Keratinocyte (primary cell): ENCODE results near the gene ACACB. TPM values are rescaled to one million over a fixed set of nuclear protein-coding genes. Genes with fewer than 3 reads are reported as not detected.

Experiments used
- DNase-seq: peaks from one replicate; pipeline ENCODE4 v3.0.0-alpha.2; 2011; ENCODE audit warnings: low read depth, missing footprints, low spot score
- FAIRE-seq: peaks from 2 replicates; lab custom pipeline; 2011; peaks lifted over from hg19 to GRCh38; lab: Jason Lieb, UNC
- H2AFZ ChIP-seq: 2 replicates; pipeline ENCODE4 v1.6.0; 2012; ENCODE audit warnings: low read length, control low read depth, inconsistent platforms; ENCODE audit not compliant: control insufficient read depth
- H3K27ac ChIP-seq: 2 replicates; pipeline ENCODE4 v1.5.1; 2011; ENCODE audit warnings: low read length; ENCODE audit not compliant: control insufficient read depth, insufficient read depth
- H3K27me3 ChIP-seq: 3 replicates; pipeline ENCODE4 v1.6.0; 2011; ENCODE audit warnings: low read length; ENCODE audit not compliant: control insufficient read depth, insufficient read depth; ENCODE audit errors: extremely low read depth
- H3K36me3 ChIP-seq, 2 experiments: 2 replicates in 1 of 2; 3 replicates in 1 of 2; pipeline ENCODE4 v1.5.1; 2011; ENCODE audit warnings: low read length in 2 of 2, mild to moderate bottlenecking in 1 of 2; ENCODE audit not compliant: control insufficient read depth in 2 of 2, insufficient read depth in 2 of 2; ENCODE audit errors: extremely low read depth in 1 of 2
- H3K4me1 ChIP-seq: 3 replicates; pipeline ENCODE4 v1.5.1; 2011; ENCODE audit warnings: low read length; ENCODE audit not compliant: control insufficient read depth, insufficient read depth; ENCODE audit errors: extremely low read depth
- H3K4me2 ChIP-seq: 3 replicates; pipeline ENCODE4 v1.6.0; 2011; ENCODE audit warnings: low read depth, low read length; ENCODE audit not compliant: control insufficient read depth, insufficient read depth; ENCODE audit errors: extremely low read depth
- H3K4me3 ChIP-seq, 3 experiments: fragments of 200-600 bp in 1 of 3; sonication (generic) in 1 of 3; 2 replicates in 2 of 3; 3 replicates in 1 of 3; pipeline ENCODE4 v1.5.1; 2011 to 2016; ENCODE audit warnings: low read length in 3 of 3, mild to moderate bottlenecking in 3 of 3, control low read depth in 2 of 3, inconsistent platforms in 1 of 3, low read depth in 1 of 3, mixed read lengths in 1 of 3, mixed run types in 1 of 3, moderate library complexity in 1 of 3; ENCODE audit not compliant: control insufficient read depth in 2 of 3, insufficient read depth in 2 of 3; ENCODE audit errors: extremely low read depth in 1 of 3
- H3K79me2 ChIP-seq: 2 replicates; pipeline ENCODE4 v1.6.0; 2012; ENCODE audit warnings: low read length; ENCODE audit not compliant: control insufficient read depth, insufficient read depth
- H3K9ac ChIP-seq: 3 replicates; pipeline ENCODE4 v1.6.0; 2011; ENCODE audit warnings: low read length; ENCODE audit not compliant: control insufficient read depth, insufficient read depth; ENCODE audit errors: extremely low read depth
- H3K9me1 ChIP-seq: 3 replicates; pipeline ENCODE4 v1.6.0; 2011; ENCODE audit warnings: low read length; ENCODE audit not compliant: control insufficient read depth, insufficient read depth; ENCODE audit errors: extremely low read depth
- H3K9me3 ChIP-seq: 2 replicates; pipeline ENCODE4 v1.5.1; 2012; ENCODE audit warnings: low read depth, low read length; ENCODE audit not compliant: control insufficient read depth
- H4K20me1 ChIP-seq: 3 replicates; pipeline ENCODE4 v1.6.0; 2011; ENCODE audit warnings: low read length; ENCODE audit not compliant: control insufficient read depth, insufficient read depth; ENCODE audit errors: extremely low read depth
- CTCF ChIP-seq, 3 experiments: IDR thresholded peaks in 1 of 3; conservative IDR thresholded peaks in 1 of 3; optimal IDR thresholded peaks in 1 of 3; 2 replicates in 2 of 3; 3 replicates in 1 of 3; pipeline versions ENCODE3 to v1.5.1; 2011; ENCODE audit warnings: low read length in 3 of 3, mild to moderate bottlenecking in 3 of 3, moderate library complexity in 2 of 3, control low read depth in 1 of 3, inconsistent platforms in 1 of 3; ENCODE audit not compliant: insufficient read depth in 2 of 3; ENCODE audit errors: extremely low read depth in 1 of 3
- EZH2 ChIP-seq: IDR thresholded peaks from one replicate; pipeline ENCODE4 v1.6.1; 2012; ENCODE audit warnings: inconsistent platforms, mild to moderate bottlenecking, low read length, moderate library complexity
- dilution Hi-C: fragments of 300-500 bp; cut with MboI; formaldehyde crosslinking; loops from one replicate; pipeline ENCODE4 v1.7.0; 2020; ENCODE audit warnings: low sequenced_read_pairs; ENCODE audit not compliant: extremely low pct_ligation_motif_present
- polyA plus RNA-seq, 5 experiments: library from polyadenylated mRNA; depleted of rRNA in 3 of 5; stranded (reverse) in 3 of 5; stranded (forward) in 1 of 5; unstranded in 1 of 5; fragments of >200 nt; gene quantifications; 1 replicate in 1 of 5; 2 replicates in 3 of 5; 3 replicates in 1 of 5; pipeline versions ENCODE4 v1.2.1 to v1.2.3, GENCODE V29; 2011 to 2012; ENCODE audit warnings: missing spikeins in 2 of 5, low read depth in 1 of 5, low replicate concordance in 1 of 5

Gene ACACB
- polyA plus RNA-seq, 1 donor (not counting 4 experiments of a cell fraction or from before 2014, with no cell fraction given) = 1.3 TPM

- H3K36me3 ChIP-seq = no peaks in the 10 kb centered on the region
- no peaks in the 10 kb centered on the region for H3K79me2 ChIP-seq
- TF ChIP-seq CTCF (optimal IDR thresholded peaks at IDR 0.05 in 1 of 3, IDR thresholded peaks at IDR 0.05 in 1 of 3, conservative IDR thresholded peaks at IDR 0.05 in 1 of 3; ENCODE audit: extremely low read depth in 1 of 3, insufficient read depth in 2 of 3, low read length in 3 of 3) (no peak), EZH2 (no peak)
- H3K27me3 ChIP-seq = no peaks in the 10 kb centered on the region
- no peak overlapping the region for H3K27ac ChIP-seq
- no peaks in the 10 kb centered on the region for H3K9me3 ChIP-seq
- no peak overlapping the region for H2AFZ ChIP-seq
- H3K4me2 ChIP-seq = no peak overlapping the region
- peaks cover 22% of the 10 kb centered on the region for H3K4me1 ChIP-seq
- no peaks in the 10 kb centered on the region for H3K9me1 ChIP-seq
- no peaks in the 10 kb centered on the region for H4K20me1 ChIP-seq
- dilution Hi-C loops = no loop called here
- FAIRE-seq = no peak
- H3K4me3 ChIP-seq = no peak overlapping the region
- no peak for DNase-seq
- no peak overlapping the region for H3K9ac ChIP-seq
Measured at GRCh38 chr12:109196332-109196731, 79.9 kb downstream of the ACACB start.

- DNase-seq (no peak), FAIRE-seq (no peak)
- dilution Hi-C loops = no loop called here
- Histone ChIP-seq H2AFZ (no peak overlapping the region), H3K27me3 (no peaks in the 10 kb centered on the region), H3K4me3 (no peak overlapping the region), H3K79me2 (no peaks in the 10 kb centered on the region), H3K9ac (no peak overlapping the region), H3K36me3 (no peaks in the 10 kb centered on the region), H3K4me2 (no peak overlapping the region), H3K27ac (no peak overlapping the region), H4K20me1 (no peaks in the 10 kb centered on the region), H3K4me1 (peaks cover 12% of the 10 kb centered on the region), H3K9me3 (no peaks in the 10 kb centered on the region), H3K9me1 (no peaks in the 10 kb centered on the region)
- TF ChIP-seq EZH2 (no peak), CTCF (optimal IDR thresholded peaks at IDR 0.05 in 1 of 3, IDR thresholded peaks at IDR 0.05 in 1 of 3, conservative IDR thresholded peaks at IDR 0.05 in 1 of 3; ENCODE audit: extremely low read depth in 1 of 3, insufficient read depth in 2 of 3, low read length in 3 of 3) (no peak)
Measured at GRCh38 chr12:109197327-109197726, 80.9 kb downstream of the ACACB start.
